Stomach (tissue), 9 donors: ENCODE data around the gene KLHL1. TPM values are rescaled to one million over a fixed set of nuclear protein-coding genes. Genes with fewer than 3 reads are reported as not detected.

Experiments
- DNase-seq, 2 donors: peaks; one replicate each; pipeline versions ENCODE4 v3.0.0 to v3.0.0-alpha.2; 2013 to 2019
- H3K27ac ChIP-seq, 5 donors: fragments of 200-600 bp in 4 of 5; sonication (generic) in 4 of 5; one replicate each; pipeline ENCODE4 v1.5.1; 2013 to 2019; ENCODE audit warnings: mild to moderate bottlenecking in 1 of 5, moderate library complexity in 1 of 5
- H3K27me3 ChIP-seq, 3 donors: fragments of 200-600 bp; sonication (generic); one replicate each; pipeline ENCODE4 v1.5.1; 2017 to 2019; ENCODE audit warnings: mixed run types in 1 of 3
- H3K36me3 ChIP-seq, 4 donors: fragments of 200-600 bp; sonication (generic); 1 replicate in 3 of 4; 2 replicates in 1 of 4; pipeline ENCODE4 v1.5.1; 2016 to 2019
- H3K4me1 ChIP-seq, 4 donors: fragments of 200-600 bp; sonication (generic); one replicate each; pipeline ENCODE4 v1.5.1; 2016 to 2019
- H3K4me3 ChIP-seq, 4 donors: fragments of 200-600 bp; sonication (generic) in 3 of 4; one replicate each; pipeline ENCODE4 v1.5.1; 2016 to 2019; ENCODE audit warnings: mild to moderate bottlenecking in 1 of 4
- H3K9me3 ChIP-seq, 4 donors: fragments of 200-600 bp; sonication (generic); one replicate each; pipeline ENCODE4 v1.5.1; 2016 to 2019
- CTCF ChIP-seq, 7 experiments: fragments of 450-650 bp in 4 of 7; fragments of 200-600 bp in 3 of 7; sonication (generic) in 3 of 7; IDR thresholded peaks; one replicate each; pipeline ENCODE4 v1.5.1; 2016 to 2019; ENCODE audit warnings: antibody characterized with exemption in 7 of 7, control low read depth in 2 of 7, mild to moderate bottlenecking in 1 of 7
- EP300 ChIP-seq: sonication (generic); formaldehyde crosslinking; IDR thresholded peaks from one replicate; pipeline ENCODE4 v1.6.1; 2017; ENCODE audit warnings: antibody characterized with exemption
- POLR2A ChIP-seq, 4 donors: fragments of 450-650 bp; IDR thresholded peaks; one replicate each; pipeline ENCODE4 v1.6.1; 2016; ENCODE audit warnings: antibody characterized with exemption in 4 of 4, control low read depth in 2 of 4, mild to moderate bottlenecking in 1 of 4, moderate library complexity in 1 of 4
- POLR2AphosphoS5 ChIP-seq, 3 donors: sonication (generic); formaldehyde crosslinking; IDR thresholded peaks; one replicate each; pipeline ENCODE4 v1.6.1; 2016; ENCODE audit warnings: antibody characterized with exemption in 3 of 3
- WGBS, 5 donors: extraction: QIAGEN DNeasy Blood & Tissue Kit in 3 of 5; methylation state at CpG; one replicate each; pipeline versions ENCODE4 v1.1.5 to v1.1.7; 2013 to 2018; 5-methylcytosine and 5-hydroxymethylcytosine counted together
- intact Hi-C: fragments of 100-400 bp; cut with DNase I; formaldehyde crosslinking; loops from one replicate; pipeline ENCODE4 v1.15.1; 2023; ENCODE audit warnings: low total_unique reads
- polyA plus RNA-seq, 3 donors: library from polyadenylated mRNA; stranded (reverse); fragments of 200-250 nt; gene quantifications; one replicate each; pipeline ENCODE4 v1.2.3, GENCODE V29; 2013
- total RNA-seq, 5 donors: library from RNA; depleted of rRNA; stranded (reverse); fragments of >200 nt; gene quantifications; one replicate each; pipeline versions ENCODE4 v1.1.0 to v1.2.3, GENCODE V29; 2014 to 2016
- donor health status: healthy with polysubstance abuse.
- donor health status: Bipolar disorder and iron deficiency.
- donor health status: healthy.

KLHL1 gene
- total and polyA plus RNA-seq, 8 donors = 0.14 to 0.45 (median 0.37) TPM; not detected in 5

GRCh38 chr13:69817333-69817869, 290.9 kb downstream of the KLHL1 start:
- Histone ChIP-seq H3K36me3 (no peaks in the 10 kb centered on the region), H3K4me1 (no peaks in the 10 kb centered on the region), H3K4me3 (no peak overlapping the region), H3K27me3 (no peaks in the 10 kb centered on the region), H3K9me3 (peaks cover 0 to 12% (median 3%) of the 10 kb centered on the region in 4 donors), H3K27ac (no peak overlapping the region)
- intact Hi-C loops = no loop called here
- TF ChIP-seq EP300 (no peak), POLR2A (IDR thresholded peaks at IDR 0.05) (no peak), CTCF (IDR thresholded peaks at IDR 0.05) (no peak), POLR2AphosphoS5 (IDR thresholded peaks at IDR 0.05) (no peak)
- no peak for DNase-seq

GRCh38 chr13:69809152-69809551, 299.1 kb downstream of the KLHL1 start:
- Histone ChIP-seq H3K36me3 (no peaks in the 10 kb centered on the region), H3K27ac (no peak overlapping the region), H3K27me3 (no peaks in the 10 kb centered on the region), H3K4me3 (no peak overlapping the region), H3K4me1 (no peaks in the 10 kb centered on the region), H3K9me3 (peaks cover 0 to 14% (median 3%) of the 10 kb centered on the region in 4 donors)
- no peak for TF ChIP-seq POLR2A (IDR thresholded peaks at IDR 0.05)
- no peak for TF ChIP-seq CTCF (IDR thresholded peaks at IDR 0.05)
- no peak for TF ChIP-seq POLR2AphosphoS5 (IDR thresholded peaks at IDR 0.05)
- TF ChIP-seq EP300 = no peak
- WGBS, 5 donors = 80 to 86% (median 82%) methylated on average over 3 of the region's 3 CpGs
- no peak for DNase-seq
- intact Hi-C loops = no loop called here

- DNase-seq = no peak
- no peaks in the 10 kb centered on the region for H3K9me3 ChIP-seq
- intact Hi-C loops = no loop called here
- no peaks in the 10 kb centered on the region for H3K27me3 ChIP-seq
- H3K4me1 ChIP-seq = no peaks in the 10 kb centered on the region
- H3K36me3 ChIP-seq = no peaks in the 10 kb centered on the region
- 92 to 100% (median 94%) methylated on average over 2 of the region's 2 CpGs for WGBS, 5 donors
- no peak overlapping the region for H3K27ac ChIP-seq
- TF ChIP-seq POLR2AphosphoS5 (IDR thresholded peaks at IDR 0.05) = no peak
- TF ChIP-seq POLR2A (IDR thresholded peaks at IDR 0.05) = no peak
- no peak for TF ChIP-seq EP300
- TF ChIP-seq CTCF (IDR thresholded peaks at IDR 0.05) = no peak
- H3K4me3 ChIP-seq = no peak overlapping the region
These were observed 312.0 kb downstream of the KLHL1 start for GRCh38 chr13:69796256-69796655.

GRCh38 chr13:69793783-69794453, 314.3 kb downstream of the KLHL1 start:
- Histone ChIP-seq H3K27me3 (no peaks in the 10 kb centered on the region), H3K36me3 (no peaks in the 10 kb centered on the region), H3K4me1 (no peaks in the 10 kb centered on the region), H3K4me3 (no peak overlapping the region), H3K9me3 (no peaks in the 10 kb centered on the region), H3K27ac (no peak overlapping the region)
- WGBS, 5 donors = 23 to 36% (median 28%) methylated on average over 3 of the region's 3 CpGs
- DNase-seq = no peak
- intact Hi-C loops = no loop called here
- TF ChIP-seq CTCF (IDR thresholded peaks at IDR 0.05) (no peak), POLR2A (IDR thresholded peaks at IDR 0.05) (no peak), POLR2AphosphoS5 (IDR thresholded peaks at IDR 0.05) (no peak), EP300 (no peak)
